HG03521 (cell line): ENCODE results near the gene FGFBP2.

ENCODE experiments used
- ATAC-seq: cut with Tn5 transposase; IDR thresholded peaks from one replicate; pipeline ENCODE4 v1.9.1; 2021; ENCODE audit warnings: mild to moderate bottlenecking, moderate library complexity; ENCODE audit not compliant: unreplicated experiment

FGFBP2 gene

GRCh38 chr4:15968551-15969300 is 5.8 kb upstream of the FGFBP2 start:
- ATAC-seq: no peak

GRCh38 chr4:15965325-15965724 is 2.4 kb upstream of the FGFBP2 start:
- no peak for ATAC-seq

GRCh38 chr4:15964159-15964558 is 1.2 kb upstream of the FGFBP2 start:
- no peak for ATAC-seq

GRCh38 chr4:15963576-15963975 is 601 bp upstream of the FGFBP2 start:
- ATAC-seq: peak; percentile 80

GRCh38 chr4:15961781-15962510 is 1.0 kb downstream of the FGFBP2 start:
- no peak for ATAC-seq

GRCh38 chr4:15958562-15958961 is 4.4 kb downstream of the FGFBP2 start:
- no peak for ATAC-seq

GRCh38 chr4:15956179-15956850 is 6.7 kb downstream of the FGFBP2 start:
- peak; percentile 90 for ATAC-seq

GRCh38 chr4:15955670-15956069 is 7.3 kb downstream of the FGFBP2 start:
- no peak for ATAC-seq

GRCh38 chr4:15953625-15954024 is 9.3 kb downstream of the FGFBP2 start:
- no peak for ATAC-seq

GRCh38 chr4:15951781-15952180 is 11.2 kb downstream of the FGFBP2 start:
- ATAC-seq: no peak

- ATAC-seq: no peak
These were observed 14.1 kb downstream of the FGFBP2 start for GRCh38 chr4:15948826-15949225.

GRCh38 chr4:15947684-15948083 is 15.3 kb downstream of the FGFBP2 start:
- no peak for ATAC-seq

- no peak for ATAC-seq
These were observed 17.5 kb downstream of the FGFBP2 start for GRCh38 chr4:15945516-15945915.

- ATAC-seq: no peak
These were observed 18.1 kb downstream of the FGFBP2 start for GRCh38 chr4:15944895-15945294.

GRCh38 chr4:15942283-15942682 is 20.7 kb downstream of the FGFBP2 start:
- ATAC-seq: no peak

GRCh38 chr4:15938640-15939039 is 24.3 kb downstream of the FGFBP2 start, which contains the start of gene FGFBP1:
Gene FGFBP1 (minus strand): TSS chr4:15938740. CDS start chr4:15936632, 2,108 bp downstream.
- ATAC-seq: no peak

GRCh38 chr4:15938182-15938581 is 24.8 kb downstream of the FGFBP2 start:
- no peak for ATAC-seq

- ATAC-seq: no peak
These were observed 26.5 kb downstream of the FGFBP2 start for GRCh38 chr4:15936495-15936894.

GRCh38 chr4:15935504-15936402 is 27.2 kb downstream of the FGFBP2 start:
- no peak for ATAC-seq

GRCh38 chr4:15934259-15934658 is 28.7 kb downstream of the FGFBP2 start:
- no peak for ATAC-seq
